ENCODE measurements around the gene LRRN4CL.
"Not testable (repeated sequence)": the region's sequence is repeated elsewhere in the genome, so short reads cannot be mapped to it uniquely, and the experiment has no call there.

The LRRN4CL gene

DNA sequence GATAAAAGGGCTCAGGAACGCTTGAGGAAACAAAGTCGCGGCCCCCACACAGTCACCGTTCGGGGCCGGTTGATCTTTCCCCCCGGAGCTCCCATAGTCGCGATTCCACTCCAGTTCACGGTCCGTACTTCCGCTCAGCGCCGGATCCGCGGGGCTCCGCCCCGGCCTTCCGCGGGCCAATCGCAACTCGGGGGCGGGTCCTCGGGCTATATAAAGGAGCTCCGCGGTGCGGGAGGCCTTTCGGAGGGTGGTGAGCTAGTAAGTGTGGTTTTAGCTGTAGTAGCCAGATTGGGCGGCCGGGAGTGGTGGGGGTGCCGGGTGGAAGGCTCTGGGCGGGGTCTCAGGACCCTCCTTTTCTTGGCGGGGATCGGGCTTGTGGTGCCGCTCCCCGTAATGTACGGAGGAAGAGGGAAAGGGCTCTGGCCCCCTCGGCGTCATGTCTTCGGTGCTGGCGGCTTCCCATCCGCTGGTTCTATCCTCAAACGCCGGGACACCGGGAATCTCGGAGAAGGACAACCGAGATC is 24.2 kb downstream of the LRRN4CL start, which contains the start of the genes C11orf98 and CSKMT:
Gene C11orf98, minus strand, starts transcription at position 136 of the 524 bp plus-strand sequence. Its CDS starts 41 bp downstream, at position 95.
Gene CSKMT, plus strand, starts transcription at position 238 of the 524 bp plus-strand sequence. CDS start 568 bp downstream, outside the sequence.
- H3K27ac ChIP-seq: peak within 1 kb of the TSS; percentile 95

DNA sequence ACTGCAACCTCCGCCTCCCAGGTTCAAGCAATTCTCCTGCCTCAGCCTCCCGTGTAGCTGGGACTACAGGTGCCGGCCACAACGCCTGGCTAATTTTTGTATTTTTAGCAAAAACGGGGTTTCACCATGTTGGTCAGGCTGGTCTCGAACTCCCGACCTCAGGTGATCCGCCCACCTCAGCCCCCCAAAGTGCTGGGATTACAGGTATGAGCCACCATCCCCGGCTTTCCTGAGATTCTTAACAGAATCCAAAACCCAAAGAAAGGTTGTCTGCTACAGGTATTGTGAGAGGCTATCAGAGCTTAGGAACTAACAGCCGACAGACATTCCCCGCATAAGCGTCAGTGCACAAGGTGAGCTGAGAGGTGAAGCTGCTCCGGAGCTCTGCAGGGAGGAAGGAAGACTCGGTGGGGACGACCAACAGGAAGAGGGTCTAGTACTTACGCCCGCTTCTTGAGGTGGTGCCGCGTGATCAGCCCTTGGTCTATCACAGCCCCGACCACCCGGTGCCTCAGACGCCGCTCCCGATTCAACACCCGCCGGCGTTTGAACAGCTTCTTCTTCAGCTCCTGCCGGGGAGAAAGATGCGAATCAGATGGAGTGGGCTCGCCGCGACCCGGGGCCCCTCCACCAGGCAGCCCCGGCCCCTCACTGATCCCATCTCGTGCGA is 24.8 kb downstream of the LRRN4CL start:
- TF ChIP-seq, protein P1, sequence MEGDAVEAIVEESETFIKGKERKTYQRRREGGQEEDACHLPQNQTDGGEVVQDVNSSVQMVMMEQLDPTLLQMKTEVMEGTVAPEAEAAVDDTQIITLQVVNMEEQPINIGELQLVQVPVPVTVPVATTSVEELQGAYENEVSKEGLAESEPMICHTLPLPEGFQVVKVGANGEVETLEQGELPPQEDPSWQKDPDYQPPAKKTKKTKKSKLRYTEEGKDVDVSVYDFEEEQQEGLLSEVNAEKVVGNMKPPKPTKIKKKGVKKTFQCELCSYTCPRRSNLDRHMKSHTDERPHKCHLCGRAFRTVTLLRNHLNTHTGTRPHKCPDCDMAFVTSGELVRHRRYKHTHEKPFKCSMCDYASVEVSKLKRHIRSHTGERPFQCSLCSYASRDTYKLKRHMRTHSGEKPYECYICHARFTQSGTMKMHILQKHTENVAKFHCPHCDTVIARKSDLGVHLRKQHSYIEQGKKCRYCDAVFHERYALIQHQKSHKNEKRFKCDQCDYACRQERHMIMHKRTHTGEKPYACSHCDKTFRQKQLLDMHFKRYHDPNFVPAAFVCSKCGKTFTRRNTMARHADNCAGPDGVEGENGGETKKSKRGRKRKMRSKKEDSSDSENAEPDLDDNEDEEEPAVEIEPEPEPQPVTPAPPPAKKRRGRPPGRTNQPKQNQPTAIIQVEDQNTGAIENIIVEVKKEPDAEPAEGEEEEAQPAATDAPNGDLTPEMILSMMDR (conservative IDR thresholded peaks at IDR 0.05): no peak
- H3K27ac ChIP-seq: peak overlapping the region; percentile 95

More for the DNA sequence above, 24.2 kb downstream of the LRRN4CL start, which contains the start of the genes C11orf98 and CSKMT:
- TF ChIP-seq, protein P1 (conservative IDR thresholded peaks at IDR 0.05): no peak

DNA sequence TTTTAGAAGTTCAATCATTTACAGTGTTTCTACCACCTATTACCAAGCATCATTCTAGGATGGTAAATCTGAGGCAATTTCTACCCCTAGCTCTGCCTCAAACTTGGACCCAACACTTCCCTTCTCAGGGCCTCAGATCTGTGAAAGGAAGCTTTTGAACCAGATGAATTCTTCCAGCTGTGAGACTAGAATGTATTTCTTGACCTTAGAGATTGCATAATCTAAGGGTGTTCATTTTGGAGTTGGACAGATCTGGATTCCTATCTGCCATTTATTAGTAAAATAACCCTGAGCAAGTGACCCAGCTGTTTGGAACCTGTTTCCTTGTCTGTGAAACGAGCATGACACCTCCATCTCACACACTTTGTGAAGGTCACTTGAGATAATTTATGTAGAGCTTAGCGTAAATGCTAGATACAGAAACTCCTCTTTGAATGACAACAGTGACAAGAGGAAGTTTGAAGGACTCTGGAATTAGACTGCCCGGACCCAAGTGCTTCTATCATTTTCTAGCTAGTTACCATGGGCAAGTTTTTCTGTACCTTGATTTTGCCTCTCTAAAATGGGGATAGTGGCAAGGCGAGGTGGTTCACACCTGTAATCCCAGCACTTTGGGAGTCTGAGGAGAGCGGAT is 32.4 kb downstream of the LRRN4CL start:
- no peak overlapping the region for H3K27ac ChIP-seq
- TF ChIP-seq, protein P1 (conservative IDR thresholded peaks at IDR 0.05): no peak

DNA sequence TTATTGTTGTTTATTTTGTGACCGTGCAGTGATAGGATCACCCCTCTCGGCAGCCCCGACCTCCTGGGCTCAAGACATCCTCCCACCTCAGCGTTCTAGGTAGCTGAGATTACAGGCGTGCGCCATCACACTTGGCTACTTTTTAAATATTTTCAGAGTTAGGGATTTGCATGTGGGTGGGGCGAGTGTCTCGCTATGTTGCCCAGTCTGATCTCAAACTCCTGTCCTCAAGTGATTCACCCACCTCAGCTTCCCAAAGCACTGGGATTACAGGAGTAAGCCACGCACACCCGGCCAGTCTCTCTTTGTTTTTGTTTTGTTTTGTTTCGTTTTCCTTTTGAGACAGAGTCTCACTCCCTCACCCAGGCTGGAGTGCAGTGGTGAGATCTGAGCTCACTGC is 35.0 kb downstream of the LRRN4CL start:
- TF ChIP-seq, protein P1 (conservative IDR thresholded peaks at IDR 0.05): no peak
- peak overlapping the region; percentile 88 for H3K27ac ChIP-seq

DNA sequence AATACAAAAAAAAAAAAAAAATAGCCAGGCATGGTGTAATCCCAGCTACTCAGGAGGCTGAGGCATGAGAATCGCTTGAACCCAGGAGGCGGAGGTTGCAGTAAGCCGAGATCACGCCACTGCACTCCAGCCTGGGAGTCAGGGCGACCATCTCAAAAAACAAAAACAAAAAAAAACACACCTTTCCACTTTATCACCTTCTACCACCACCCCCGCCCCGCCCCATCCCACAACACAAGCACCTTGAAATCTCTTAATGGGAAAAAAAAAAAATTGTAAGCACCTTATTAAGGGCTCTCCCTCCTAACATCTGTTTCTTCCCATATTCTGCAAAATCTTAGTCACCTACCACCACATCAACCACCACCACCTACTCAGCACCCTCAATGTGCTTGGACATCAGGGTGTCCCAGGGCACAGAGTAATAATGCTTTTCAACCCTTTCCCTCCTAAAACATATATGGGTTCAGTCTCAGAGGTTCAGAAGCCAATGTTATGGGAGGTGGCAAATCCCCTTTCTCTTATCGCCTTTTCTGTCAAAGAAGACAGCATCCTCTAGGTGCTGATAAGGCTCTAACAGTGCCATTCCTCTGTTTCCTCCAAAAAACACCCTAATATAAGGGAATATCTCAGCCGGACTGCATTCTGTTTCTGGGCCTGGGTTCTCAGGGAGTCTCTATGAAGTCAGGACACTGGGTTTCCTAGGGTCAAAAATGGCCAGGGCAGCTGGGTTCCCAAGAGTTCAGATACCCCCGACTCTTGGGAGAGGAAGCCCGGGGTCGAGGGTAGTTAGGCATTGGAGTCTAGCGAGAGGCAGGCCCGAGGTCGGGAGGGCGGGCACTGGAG is 36.9 kb downstream of the LRRN4CL start:
- peak overlapping the region; percentile 88 for H3K27ac ChIP-seq
- TF ChIP-seq, protein P1 (conservative IDR thresholded peaks at IDR 0.05): no peak

DNA sequence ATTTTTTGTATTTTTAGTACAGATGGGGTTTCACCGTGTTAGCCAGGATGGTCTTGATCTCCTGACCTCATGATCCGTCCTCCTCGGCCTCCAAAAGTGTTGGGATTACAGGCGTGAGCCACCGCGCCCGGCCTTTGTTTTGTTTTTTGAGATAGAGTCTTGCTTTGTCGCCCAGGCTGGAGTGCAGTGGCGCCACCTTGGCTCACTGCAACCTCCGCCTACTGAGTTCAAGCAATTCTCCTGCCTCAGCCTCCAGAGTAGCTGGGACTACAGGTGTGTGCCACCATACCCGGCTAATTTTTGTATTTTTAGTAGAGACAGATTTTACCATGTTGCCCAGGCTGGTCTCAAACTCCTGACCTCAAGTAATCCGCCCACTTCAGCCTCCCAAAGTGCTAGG is 39.0 kb downstream of the LRRN4CL start:
- not testable (repeated sequence) for H3K27ac ChIP-seq

DNA sequence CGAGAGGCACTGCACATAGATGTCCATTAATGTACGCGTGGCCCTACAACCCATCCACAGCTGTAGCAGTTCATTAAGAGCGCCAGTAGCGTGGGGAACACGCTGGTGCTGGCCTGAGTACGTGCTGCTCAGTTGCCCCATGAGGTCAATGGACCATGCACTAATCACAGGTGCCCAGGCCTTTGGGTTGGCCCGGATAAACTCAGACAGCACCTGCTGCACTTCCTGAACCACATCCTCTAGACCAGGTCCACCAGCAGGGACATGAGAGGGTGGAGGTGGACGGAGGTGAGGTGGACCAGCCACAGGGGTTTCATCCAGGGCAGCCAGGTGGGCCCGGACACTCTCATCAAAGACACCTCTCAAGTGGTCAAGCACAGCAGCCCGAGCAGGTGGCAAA is 39.8 kb downstream of the LRRN4CL start:
- H3K27ac ChIP-seq: no peak overlapping the region
- TF ChIP-seq, protein P1 (conservative IDR thresholded peaks at IDR 0.05): no peak

Data from VCaP (cell line).